Measurements from ENCODE around the gene LCK.

The LCK gene

DNA sequence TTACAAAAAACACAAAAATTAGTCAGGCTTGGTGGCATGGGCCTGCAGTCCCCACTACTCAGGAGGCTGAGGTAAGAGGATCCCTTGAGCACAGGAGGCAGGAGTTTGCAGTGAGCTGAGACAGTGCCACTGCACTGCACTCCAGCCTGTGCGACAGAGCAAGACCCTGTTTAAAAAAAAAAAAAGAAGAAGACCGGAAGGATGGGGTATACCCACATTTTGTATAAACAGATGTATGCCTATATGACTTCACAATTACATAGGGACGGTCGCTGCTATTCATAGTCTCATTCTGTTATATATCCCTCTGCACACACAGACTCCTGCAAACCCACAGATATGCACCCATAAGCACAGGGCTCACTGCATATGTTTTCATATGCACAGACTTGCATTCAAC, 12.7 kb downstream of the LCK start:
- Histone ChIP-seq H2AFZ (ENCODE audit: low read depth, low read length) (no peak overlapping the region), H3K36me3 (ENCODE audit: control insufficient read depth in 1 of 2, insufficient read depth in 2 of 2, low read depth in 1 of 2, low read length in 2 of 2) (no peaks in the 10 kb centered on the region), H3K4me1 (ENCODE audit: control insufficient read depth, insufficient read depth, low read depth, low read length) (peaks cover 2% of the 10 kb centered on the region), H3K4ac (ENCODE audit: low read depth in 1 of 2, low read length in 2 of 2) (no peak overlapping the region), H2BK120ac (ENCODE audit: low read depth, low read length) (no peak overlapping the region), H3K27ac (ENCODE audit: low read length, poor library complexity, severe bottlenecking) (no peak overlapping the region), H2AK5ac (ENCODE audit: low read length, severe bottlenecking) (no peak overlapping the region), H3K4me2 (ENCODE audit: low read length, poor library complexity, severe bottlenecking) (no peak overlapping the region), H2BK5ac (ENCODE audit: low read depth, low read length, poor library complexity, severe bottlenecking) (no peak overlapping the region), H3K23ac (ENCODE audit: low read length in 2 of 2) (no peak overlapping the region), H4K91ac (ENCODE audit: low read length) (no peak overlapping the region), H3K9me3 (ENCODE audit: control insufficient read depth, low read length) (no peaks in the 10 kb centered on the region), H3K4me3 (ENCODE audit: insufficient read depth in 1 of 2, low read depth in 1 of 2, low read length in 2 of 2) (no peak overlapping the region), H3K14ac (ENCODE audit: low read length in 2 of 2) (no peak overlapping the region), H2BK15ac (ENCODE audit: low read depth, poor library complexity, severe bottlenecking) (no peak overlapping the region), H2BK12ac (ENCODE audit: low read length in 2 of 2) (peak overlapping the region in 1 of 2 experiments; percentile 77), H4K8ac (ENCODE audit: low read length) (no peak overlapping the region), H3K79me1 (replicated peaks; ENCODE audit: low read length, poor library complexity, severe bottlenecking) (no peaks in the 10 kb centered on the region), H3K27me3 (ENCODE audit: control insufficient read depth in 1 of 2, insufficient read depth in 1 of 2, low read length in 2 of 2) (no peaks in the 10 kb centered on the region), H3K18ac (ENCODE audit: low read depth in 1 of 2, low read length in 2 of 2) (no peak overlapping the region), H3K9ac (ENCODE audit: low read length) (no peak overlapping the region)
- WGBS, result 85% methylated on average over 4 of the region's 4 CpGs
- DNase-seq, result no peak

GRCh38 chr1:32265846-32266245, 14.8 kb downstream of the LCK start:
- H3K9ac ChIP-seq (ENCODE audit: low read length), result no peak overlapping the region
- H2AFZ ChIP-seq (ENCODE audit: low read depth, low read length), result no peak overlapping the region
- DNase-seq, result no peak
- no peak overlapping the region for H4K91ac ChIP-seq (ENCODE audit: low read length)
- no peak overlapping the region for H3K14ac ChIP-seq (ENCODE audit: low read length in 2 of 2)
- peaks cover 2% of the 10 kb centered on the region for H3K4me1 ChIP-seq (ENCODE audit: control insufficient read depth, insufficient read depth, low read depth, low read length)
- H2BK15ac ChIP-seq (ENCODE audit: low read depth, poor library complexity, severe bottlenecking), result no peak overlapping the region
- H2BK12ac ChIP-seq (ENCODE audit: low read length in 2 of 2), result no peak overlapping the region
- no peak overlapping the region for H3K23ac ChIP-seq (ENCODE audit: low read length in 2 of 2)
- H3K9me3 ChIP-seq (ENCODE audit: control insufficient read depth, low read length), result no peaks in the 10 kb centered on the region
- 91% methylated on average over 9 of the region's 9 CpGs for WGBS
- no peak overlapping the region for H3K18ac ChIP-seq (ENCODE audit: low read depth in 1 of 2, low read length in 2 of 2)
- H3K27ac ChIP-seq (ENCODE audit: low read length, poor library complexity, severe bottlenecking), result no peak overlapping the region
- no peak overlapping the region for H3K4ac ChIP-seq (ENCODE audit: low read depth in 1 of 2, low read length in 2 of 2)
- H2AK5ac ChIP-seq (ENCODE audit: low read length, severe bottlenecking), result no peak overlapping the region
- H3K27me3 ChIP-seq (ENCODE audit: control insufficient read depth in 1 of 2, insufficient read depth in 1 of 2, low read length in 2 of 2), result peaks cover 0 to 4% of the 10 kb centered on the region in 2 experiments
- H3K4me2 ChIP-seq (ENCODE audit: low read length, poor library complexity, severe bottlenecking), result no peak overlapping the region
- no peak overlapping the region for H3K4me3 ChIP-seq (ENCODE audit: insufficient read depth in 1 of 2, low read depth in 1 of 2, low read length in 2 of 2)
- H4K8ac ChIP-seq (ENCODE audit: low read length), result no peak overlapping the region
- no peaks in the 10 kb centered on the region for H3K36me3 ChIP-seq (ENCODE audit: control insufficient read depth in 1 of 2, insufficient read depth in 2 of 2, low read depth in 1 of 2, low read length in 2 of 2)
- no peak overlapping the region for H2BK5ac ChIP-seq (ENCODE audit: low read depth, low read length, poor library complexity, severe bottlenecking)
- H2BK120ac ChIP-seq (ENCODE audit: low read depth, low read length), result no peak overlapping the region
- H3K79me1 ChIP-seq (replicated peaks; ENCODE audit: low read length, poor library complexity, severe bottlenecking), result no peaks in the 10 kb centered on the region

- Histone ChIP-seq H3K9me3 (ENCODE audit: control insufficient read depth, low read length) (no peaks in the 10 kb centered on the region), H3K23ac (ENCODE audit: low read length in 2 of 2) (no peak overlapping the region), H2BK15ac (ENCODE audit: low read depth, poor library complexity, severe bottlenecking) (no peak overlapping the region), H3K4me2 (ENCODE audit: low read length, poor library complexity, severe bottlenecking) (no peak overlapping the region), H3K18ac (ENCODE audit: low read depth in 1 of 2, low read length in 2 of 2) (no peak overlapping the region), H3K27ac (ENCODE audit: low read length, poor library complexity, severe bottlenecking) (peak overlapping the region; percentile 38), H3K4me3 (ENCODE audit: insufficient read depth in 1 of 2, low read depth in 1 of 2, low read length in 2 of 2) (no peak overlapping the region), H2BK5ac (ENCODE audit: low read depth, low read length, poor library complexity, severe bottlenecking) (no peak overlapping the region), H4K91ac (ENCODE audit: low read length) (no peak overlapping the region), H3K9ac (ENCODE audit: low read length) (no peak overlapping the region), H3K27me3 (ENCODE audit: control insufficient read depth in 1 of 2, insufficient read depth in 1 of 2, low read length in 2 of 2) (peaks cover 0 to 14% of the 10 kb centered on the region in 2 experiments), H3K14ac (ENCODE audit: low read length in 2 of 2) (no peak overlapping the region), H2AK5ac (ENCODE audit: low read length, severe bottlenecking) (no peak overlapping the region), H2BK12ac (ENCODE audit: low read length in 2 of 2) (no peak overlapping the region), H3K79me1 (replicated peaks; ENCODE audit: low read length, poor library complexity, severe bottlenecking) (no peaks in the 10 kb centered on the region), H2BK120ac (ENCODE audit: low read depth, low read length) (no peak overlapping the region), H3K36me3 (ENCODE audit: control insufficient read depth in 1 of 2, insufficient read depth in 2 of 2, low read depth in 1 of 2, low read length in 2 of 2) (no peaks in the 10 kb centered on the region), H4K8ac (ENCODE audit: low read length) (no peak overlapping the region), H3K4me1 (ENCODE audit: control insufficient read depth, insufficient read depth, low read depth, low read length) (peaks cover 2% of the 10 kb centered on the region), H2AFZ (ENCODE audit: low read depth, low read length) (peak overlapping the region; percentile 0), H3K4ac (ENCODE audit: low read depth in 1 of 2, low read length in 2 of 2) (no peak overlapping the region)
- peak; percentile 76 for DNase-seq
- 30% methylated on average over 6 of the region's 7 CpGs for WGBS
Observed at GRCh38 chr1:32266921-32267591, 16.0 kb downstream of the LCK start.

DNA sequence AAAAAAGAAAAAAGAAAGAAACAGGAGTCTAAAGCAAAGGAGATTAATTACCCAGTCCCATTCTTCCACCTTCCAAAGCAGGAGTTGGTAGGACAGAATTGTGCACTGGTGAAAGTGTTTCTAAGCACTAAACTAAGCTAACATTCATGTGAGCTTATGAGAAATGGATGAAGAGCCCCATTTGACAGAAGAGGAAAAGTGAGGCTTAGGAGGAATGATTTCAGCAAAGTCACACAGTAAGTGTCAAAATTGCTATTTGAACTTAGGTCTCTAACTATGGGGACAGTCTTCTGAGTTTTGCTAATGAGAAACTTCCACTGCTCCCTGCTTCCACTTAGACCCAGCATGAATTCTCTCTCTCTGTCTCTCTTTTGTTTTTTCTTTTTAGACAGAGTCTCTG, 18.7 kb downstream of the LCK start:
- Histone ChIP-seq H2BK12ac (ENCODE audit: low read length in 2 of 2) (no peak overlapping the region), H3K27ac (ENCODE audit: low read length, poor library complexity, severe bottlenecking) (no peak overlapping the region), H3K27me3 (ENCODE audit: control insufficient read depth in 1 of 2, insufficient read depth in 1 of 2, low read length in 2 of 2) (peaks cover 13 to 41% of the 10 kb centered on the region in 2 experiments), H3K4ac (ENCODE audit: low read depth in 1 of 2, low read length in 2 of 2) (no peak overlapping the region), H3K23ac (ENCODE audit: low read length in 2 of 2) (no peak overlapping the region), H3K36me3 (ENCODE audit: control insufficient read depth in 1 of 2, insufficient read depth in 2 of 2, low read depth in 1 of 2, low read length in 2 of 2) (no peaks in the 10 kb centered on the region), H2BK15ac (ENCODE audit: low read depth, poor library complexity, severe bottlenecking) (no peak overlapping the region), H2AK5ac (ENCODE audit: low read length, severe bottlenecking) (no peak overlapping the region), H3K9ac (ENCODE audit: low read length) (no peak overlapping the region), H3K9me3 (ENCODE audit: control insufficient read depth, low read length) (no peaks in the 10 kb centered on the region), H3K14ac (ENCODE audit: low read length in 2 of 2) (no peak overlapping the region), H2BK120ac (ENCODE audit: low read depth, low read length) (no peak overlapping the region), H4K91ac (ENCODE audit: low read length) (no peak overlapping the region), H4K8ac (ENCODE audit: low read length) (no peak overlapping the region), H2BK5ac (ENCODE audit: low read depth, low read length, poor library complexity, severe bottlenecking) (no peak overlapping the region), H3K18ac (ENCODE audit: low read depth in 1 of 2, low read length in 2 of 2) (no peak overlapping the region), H3K4me2 (ENCODE audit: low read length, poor library complexity, severe bottlenecking) (no peak overlapping the region), H3K4me3 (ENCODE audit: insufficient read depth in 1 of 2, low read depth in 1 of 2, low read length in 2 of 2) (no peak overlapping the region), H2AFZ (ENCODE audit: low read depth, low read length) (no peak overlapping the region), H3K79me1 (replicated peaks; ENCODE audit: low read length, poor library complexity, severe bottlenecking) (no peaks in the 10 kb centered on the region), H3K4me1 (ENCODE audit: control insufficient read depth, insufficient read depth, low read depth, low read length) (peaks cover 9% of the 10 kb centered on the region)
- DNase-seq, result no peak

Measured in mesenchymal stem cell (in vitro differentiated cells and primary cell).